ENCODE results near the gene ZMIZ1.

DNA sequence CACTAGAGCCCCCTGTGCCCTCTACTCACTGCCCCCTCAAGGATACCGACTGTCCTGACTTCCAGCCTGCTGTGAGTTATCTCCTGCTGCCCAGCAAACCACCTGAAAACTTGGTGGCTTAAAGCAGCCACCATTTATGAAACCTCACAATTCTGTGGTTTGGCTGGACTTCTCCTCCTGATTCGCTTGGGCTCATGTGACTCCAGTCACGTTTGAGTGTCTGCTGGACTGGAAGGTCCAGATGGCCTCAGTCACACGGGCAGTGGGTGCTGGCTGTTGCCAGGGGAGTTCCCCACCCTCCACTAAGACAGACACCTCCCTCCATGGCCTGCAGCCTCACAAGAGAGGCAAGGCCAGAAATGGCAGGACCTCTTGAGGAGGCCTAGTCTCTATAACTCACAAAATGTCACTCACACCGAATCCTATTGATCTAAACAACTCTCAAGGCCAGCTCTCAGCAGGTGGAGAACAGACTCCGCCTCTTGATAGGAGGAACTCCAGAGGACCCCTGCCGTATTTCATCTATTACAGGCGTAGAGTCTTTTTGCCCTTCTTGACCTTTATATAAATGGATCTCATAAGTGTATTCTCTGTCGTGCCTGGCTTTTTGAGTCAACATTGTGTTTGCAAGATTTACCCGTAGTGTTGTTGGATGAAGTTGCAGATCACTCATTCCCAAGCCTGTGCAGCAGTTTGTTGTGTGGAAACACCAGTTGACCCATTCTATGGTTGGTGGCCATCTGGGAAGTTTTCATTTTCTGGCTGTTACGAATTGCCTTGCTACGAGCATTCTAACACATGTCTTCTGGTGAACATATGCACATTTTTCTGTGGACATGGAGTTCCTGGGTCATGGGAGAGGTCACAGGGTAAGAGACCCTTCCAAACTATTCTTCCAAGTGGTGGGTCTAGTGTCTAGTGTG is 48.3 kb downstream of the ZMIZ1 start:
- TF ChIP-seq RAD21 (conservative IDR thresholded peaks at IDR 0.05 in 1 of 2, IDR thresholded peaks at IDR 0.05 in 1 of 2): no peak
- TF ChIP-seq EP300 (IDR thresholded peaks at IDR 0.05): no peak
- TF ChIP-seq POLR2A (IDR thresholded peaks at IDR 0.05; ENCODE audit: low read length): no peak
- TF ChIP-seq, protein P1, sequence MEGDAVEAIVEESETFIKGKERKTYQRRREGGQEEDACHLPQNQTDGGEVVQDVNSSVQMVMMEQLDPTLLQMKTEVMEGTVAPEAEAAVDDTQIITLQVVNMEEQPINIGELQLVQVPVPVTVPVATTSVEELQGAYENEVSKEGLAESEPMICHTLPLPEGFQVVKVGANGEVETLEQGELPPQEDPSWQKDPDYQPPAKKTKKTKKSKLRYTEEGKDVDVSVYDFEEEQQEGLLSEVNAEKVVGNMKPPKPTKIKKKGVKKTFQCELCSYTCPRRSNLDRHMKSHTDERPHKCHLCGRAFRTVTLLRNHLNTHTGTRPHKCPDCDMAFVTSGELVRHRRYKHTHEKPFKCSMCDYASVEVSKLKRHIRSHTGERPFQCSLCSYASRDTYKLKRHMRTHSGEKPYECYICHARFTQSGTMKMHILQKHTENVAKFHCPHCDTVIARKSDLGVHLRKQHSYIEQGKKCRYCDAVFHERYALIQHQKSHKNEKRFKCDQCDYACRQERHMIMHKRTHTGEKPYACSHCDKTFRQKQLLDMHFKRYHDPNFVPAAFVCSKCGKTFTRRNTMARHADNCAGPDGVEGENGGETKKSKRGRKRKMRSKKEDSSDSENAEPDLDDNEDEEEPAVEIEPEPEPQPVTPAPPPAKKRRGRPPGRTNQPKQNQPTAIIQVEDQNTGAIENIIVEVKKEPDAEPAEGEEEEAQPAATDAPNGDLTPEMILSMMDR (IDR thresholded peaks at IDR 0.05): no peak
- no peak for TF ChIP-seq TP53 (CRISPR knock-in tag; IDR thresholded peaks at IDR 0.05)
- TF ChIP-seq, protein P2, sequence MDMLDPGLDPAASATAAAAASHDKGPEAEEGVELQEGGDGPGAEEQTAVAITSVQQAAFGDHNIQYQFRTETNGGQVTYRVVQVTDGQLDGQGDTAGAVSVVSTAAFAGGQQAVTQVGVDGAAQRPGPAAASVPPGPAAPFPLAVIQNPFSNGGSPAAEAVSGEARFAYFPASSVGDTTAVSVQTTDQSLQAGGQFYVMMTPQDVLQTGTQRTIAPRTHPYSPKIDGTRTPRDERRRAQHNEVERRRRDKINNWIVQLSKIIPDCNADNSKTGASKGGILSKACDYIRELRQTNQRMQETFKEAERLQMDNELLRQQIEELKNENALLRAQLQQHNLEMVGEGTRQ (IDR thresholded peaks at IDR 0.05): no peak
- no peak for TF ChIP-seq KDM5A (IDR thresholded peaks at IDR 0.05)
- no peak for TF ChIP-seq ESRRA (IDR thresholded peaks at IDR 0.05; ENCODE audit: borderline replicate concordance, low read length)
- TF ChIP-seq HOXA7 (CRISPR knock-in tag; IDR thresholded peaks at IDR 0.05): no peak
- TF ChIP-seq JUN (IDR thresholded peaks at IDR 0.05): no peak
- no peak for TF ChIP-seq CHD2 (IDR thresholded peaks at IDR 0.05; ENCODE audit: low read length, partially characterized antibody)
- TF ChIP-seq RCOR1 (IDR thresholded peaks at IDR 0.05; ENCODE audit: low read depth, low read length): no peak
- no peak for TF ChIP-seq MYC (IDR thresholded peaks at IDR 0.05; ENCODE audit: borderline replicate concordance, low read length)
- TF ChIP-seq, protein P3, sequence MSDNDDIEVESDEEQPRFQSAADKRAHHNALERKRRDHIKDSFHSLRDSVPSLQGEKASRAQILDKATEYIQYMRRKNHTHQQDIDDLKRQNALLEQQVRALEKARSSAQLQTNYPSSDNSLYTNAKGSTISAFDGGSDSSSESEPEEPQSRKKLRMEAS (IDR thresholded peaks at IDR 0.05): no peak
